Activated CD8-positive, alpha-beta T cell treated with anti-CD3 and anti-CD28 coated beads for 36 hours (primary cell): ENCODE measurements around the gene DAPK1. TPM values are rescaled to one million over a fixed set of nuclear protein-coding genes. Genes with fewer than 3 reads are reported as not detected.
A peak's percentile ranks its signal among the peaks of the same experiment; 100 is the strongest.

Experiments
- ATAC-seq: fragments of 200-7000 bp; cut with Tn5 transposase; one replicate; pipeline ENCODE4 v1.10.0; 2021; ENCODE audit warnings: mild to moderate bottlenecking, moderate library complexity
- CTCF ChIA-PET: fragments of 350-600 bp; sonication (Branson Sonifier 250); formaldehyde crosslinking; loops from one replicate; lab custom pipeline; 2021; ENCODE audit warnings: antibody characterized with exemption; lab: Charles Lee
- POLR2A ChIA-PET: fragments of 350-600 bp; sonication (Branson Sonifier 250); formaldehyde crosslinking; loops from one replicate; lab custom pipeline; 2021; ENCODE audit warnings: antibody characterized with exemption; lab: Charles Lee
- DNase-seq: peaks from one replicate; pipeline ENCODE4 v3.0.0-alpha.2; 2020
- H3K27ac Mint-ChIP-seq: one replicate; pipeline ENCODE4 v1.8.0; 2021; ENCODE audit warnings: mild to moderate bottlenecking, mixed read lengths
- H3K27me3 Mint-ChIP-seq: one replicate; pipeline ENCODE4 v1.8.0; 2021; ENCODE audit warnings: mixed read lengths
- H3K36me3 Mint-ChIP-seq: one replicate; pipeline ENCODE4 v1.8.0; 2021; ENCODE audit warnings: low read depth, mixed read lengths
- H3K4me1 Mint-ChIP-seq: one replicate; pipeline ENCODE4 v1.8.0; 2021; ENCODE audit warnings: low read depth, mixed read lengths
- H3K4me3 Mint-ChIP-seq: one replicate; pipeline ENCODE4 v1.8.0; 2021; ENCODE audit warnings: mild to moderate bottlenecking, moderate library complexity, mixed read lengths
- H3K9me3 Mint-ChIP-seq: one replicate; pipeline ENCODE4 v1.8.0; 2021; ENCODE audit warnings: mixed read lengths
- CTCF ChIP-seq: fragments of 200-600 bp; IDR thresholded peaks from one replicate; pipeline ENCODE4 v1.8.0; 2022; ENCODE audit warnings: antibody characterized with exemption, mild to moderate bottlenecking
- intact Hi-C: fragments of 100-400 bp; cut with micrococcal nuclease; formaldehyde crosslinking; loops from one replicate; pipeline ENCODE4 v1.10.0; 2022
- total RNA-seq, 2 experiments: library from RNA; stranded (reverse); gene quantifications; one replicate each; pipeline ENCODE4 v1.2.3, GENCODE V29; 2021

DAPK1 gene
- total RNA-seq, 2 experiments from 2014 or later, result 1.7 to 2.1 TPM

- no peak for TF ChIP-seq CTCF
- CTCF ChIA-PET, result no interaction called here
- Mint-ChIP-seq H3K36me3 (no peaks in the 10 kb centered on the region), H3K27me3 (peaks cover 3% of the 10 kb centered on the region), H3K27ac (no peak overlapping the region), H3K4me1 (no peaks in the 10 kb centered on the region), H3K4me3 (no peak overlapping the region), H3K9me3 (peaks cover 3% of the 10 kb centered on the region)
- POLR2A ChIA-PET, result no interaction called here
- ATAC-seq (no peak), DNase-seq (no peak)
- intact Hi-C loops, result no loop called here
These were observed 52.1 kb downstream of the DAPK1 start for GRCh38 chr9:87549791-87550190.

GRCh38 chr9:87550253-87550954 lies 52.7 kb downstream of the DAPK1 start:
- TF ChIP-seq CTCF, result no peak
- ATAC-seq (no peak), DNase-seq (no peak)
- H3K36me3 Mint-ChIP-seq, result no peaks in the 10 kb centered on the region
- peaks cover 3% of the 10 kb centered on the region for H3K9me3 Mint-ChIP-seq
- intact Hi-C loops, result no loop called here
- H3K27ac Mint-ChIP-seq, result no peak overlapping the region
- no peak overlapping the region for H3K4me3 Mint-ChIP-seq
- H3K4me1 Mint-ChIP-seq, result no peaks in the 10 kb centered on the region
- ChIA-PET CTCF (no interaction called here), POLR2A (no interaction called here)
- peaks cover 3% of the 10 kb centered on the region for H3K27me3 Mint-ChIP-seq

- ATAC-seq, result no peak
- no peaks in the 10 kb centered on the region for H3K36me3 Mint-ChIP-seq
- peaks cover 3% of the 10 kb centered on the region for H3K27me3 Mint-ChIP-seq
- CTCF ChIA-PET, result no interaction called here
- TF ChIP-seq CTCF, result no peak
- H3K4me3 Mint-ChIP-seq, result no peak overlapping the region
- H3K27ac Mint-ChIP-seq, result no peak overlapping the region
- peak; percentile 7 for DNase-seq
- H3K9me3 Mint-ChIP-seq, result peaks cover 3% of the 10 kb centered on the region
- H3K4me1 Mint-ChIP-seq, result no peaks in the 10 kb centered on the region
- intact Hi-C loops, result no loop called here
- POLR2A ChIA-PET, result no interaction called here
These were observed 54.1 kb downstream of the DAPK1 start for GRCh38 chr9:87551772-87552217.

GRCh38 chr9:87554171-87554910 lies 56.7 kb downstream of the DAPK1 start:
- intact Hi-C loops, result no loop called here
- Mint-ChIP-seq H3K27ac (no peak overlapping the region), H3K4me3 (no peak overlapping the region), H3K27me3 (no peaks in the 10 kb centered on the region), H3K36me3 (no peaks in the 10 kb centered on the region), H3K4me1 (no peaks in the 10 kb centered on the region), H3K9me3 (no peaks in the 10 kb centered on the region)
- ChIA-PET POLR2A (no interaction called here), CTCF (no interaction called here)
- no peak for TF ChIP-seq CTCF
- no peak for DNase-seq
- no peak for ATAC-seq

GRCh38 chr9:87554976-87555375 lies 57.3 kb downstream of the DAPK1 start:
- no peak for TF ChIP-seq CTCF
- CTCF ChIA-PET, result no interaction called here
- Mint-ChIP-seq H3K4me1 (no peaks in the 10 kb centered on the region), H3K27me3 (no peaks in the 10 kb centered on the region), H3K9me3 (no peaks in the 10 kb centered on the region), H3K4me3 (no peak overlapping the region), H3K27ac (no peak overlapping the region), H3K36me3 (no peaks in the 10 kb centered on the region)
- DNase-seq (no peak), ATAC-seq (no peak)
- POLR2A ChIA-PET, result no interaction called here
- intact Hi-C loops, result no loop called here
